HG02610 (cell line): ENCODE results near the gene PSMF1.

Source experiments
- ATAC-seq: cut with Tn5 transposase; IDR thresholded peaks from one replicate; pipeline ENCODE4 v1.9.1; 2021; ENCODE audit warnings: mild to moderate bottlenecking, moderate library complexity; ENCODE audit not compliant: unreplicated experiment

Gene PSMF1

DNA sequence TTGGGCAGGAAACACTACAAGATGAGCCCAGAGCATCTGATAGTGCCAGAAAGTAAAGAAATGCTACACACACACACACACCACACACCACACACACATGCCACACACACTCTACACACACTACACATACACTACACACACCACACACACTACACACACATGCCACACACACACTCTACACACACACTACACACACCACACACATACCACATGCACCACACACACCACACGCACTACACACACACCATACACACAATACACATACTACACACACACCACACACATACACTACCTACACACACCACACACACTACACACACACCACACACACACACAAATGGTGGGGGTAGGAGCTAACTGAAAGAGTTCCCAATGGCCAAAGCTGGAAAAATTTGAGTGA lies 69.9 kb downstream of the PSMF1 start:
- no peak for ATAC-seq

DNA sequence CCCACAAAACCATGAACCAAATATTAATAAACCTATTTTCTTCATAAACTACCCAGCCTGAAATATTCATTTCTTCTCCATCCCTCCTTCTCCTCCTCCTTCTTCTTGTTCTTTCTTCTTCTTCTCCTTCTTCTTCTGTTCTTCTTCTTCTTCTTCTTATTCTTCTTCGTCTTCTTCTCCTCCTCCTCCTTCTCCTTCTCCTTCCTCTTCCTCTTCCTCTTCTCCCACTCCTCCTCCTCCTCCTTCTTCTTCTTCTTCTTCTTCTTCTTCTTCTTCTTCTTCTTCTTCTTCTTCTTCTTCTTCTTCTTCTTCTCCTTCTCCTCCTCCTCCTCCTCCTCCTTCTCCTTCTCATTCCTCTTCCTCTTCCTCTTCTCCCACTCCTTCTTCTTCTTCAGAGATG lies 71.4 kb downstream of the PSMF1 start:
- no peak for ATAC-seq

DNA sequence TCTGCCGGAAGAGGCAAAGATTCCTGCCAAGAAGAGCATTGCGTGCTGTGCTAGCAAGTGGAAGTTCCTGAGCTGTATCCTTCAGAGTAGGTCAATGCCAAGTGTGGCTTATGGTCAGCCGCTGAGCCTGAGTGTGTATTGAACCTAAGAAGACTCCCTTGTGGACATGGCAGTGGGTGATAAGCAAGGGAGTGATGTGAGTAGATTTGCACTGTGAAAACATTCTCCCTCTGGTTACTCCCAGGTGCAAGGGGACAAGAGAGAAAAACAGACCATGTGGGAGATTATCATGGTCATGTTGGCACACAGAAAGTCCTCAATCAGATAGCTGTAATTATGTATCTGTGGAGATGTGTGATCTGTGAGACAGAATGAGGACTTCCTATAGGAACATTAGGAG lies 72.4 kb downstream of the PSMF1 start:
- ATAC-seq = no peak

DNA sequence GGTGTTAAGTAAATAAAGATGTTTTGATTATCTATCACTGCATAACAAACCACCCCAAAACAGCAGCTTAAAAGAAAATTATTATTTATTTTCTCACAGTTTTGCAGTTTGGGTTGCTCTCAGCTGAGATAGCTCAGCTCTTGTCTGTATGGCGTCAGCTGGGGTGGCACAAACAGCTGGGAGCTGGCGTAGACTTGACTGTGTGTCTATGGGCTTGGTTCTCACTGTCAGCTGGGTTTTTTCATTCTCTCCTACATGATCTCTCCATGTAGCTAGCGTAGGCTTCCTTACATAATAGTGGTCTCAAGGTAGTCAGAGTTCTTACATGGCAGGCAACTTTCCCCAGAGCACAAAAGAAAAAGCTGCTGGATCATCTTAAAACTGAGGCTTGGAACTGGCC lies 72.9 kb downstream of the PSMF1 start:
- no peak for ATAC-seq

DNA sequence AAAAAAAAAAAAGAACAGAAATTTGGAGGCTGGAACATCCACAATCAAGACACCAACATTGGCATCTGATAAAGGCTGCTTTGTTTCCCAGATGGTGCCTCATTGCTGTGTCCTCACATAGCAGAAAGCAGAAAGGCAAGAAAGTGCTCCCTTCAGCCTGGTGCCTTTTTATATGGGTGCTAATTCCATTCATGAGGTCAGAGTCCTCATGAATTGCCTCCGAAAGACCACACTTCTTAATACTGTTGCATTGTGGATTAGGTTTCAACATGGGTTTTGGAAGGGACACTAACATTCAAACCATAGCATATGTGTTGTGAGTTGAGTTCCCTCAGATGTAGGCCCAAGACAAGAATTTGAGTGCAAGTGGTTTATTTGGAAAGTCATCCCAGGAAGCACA lies 76.8 kb downstream of the PSMF1 start:
- no peak for ATAC-seq

DNA sequence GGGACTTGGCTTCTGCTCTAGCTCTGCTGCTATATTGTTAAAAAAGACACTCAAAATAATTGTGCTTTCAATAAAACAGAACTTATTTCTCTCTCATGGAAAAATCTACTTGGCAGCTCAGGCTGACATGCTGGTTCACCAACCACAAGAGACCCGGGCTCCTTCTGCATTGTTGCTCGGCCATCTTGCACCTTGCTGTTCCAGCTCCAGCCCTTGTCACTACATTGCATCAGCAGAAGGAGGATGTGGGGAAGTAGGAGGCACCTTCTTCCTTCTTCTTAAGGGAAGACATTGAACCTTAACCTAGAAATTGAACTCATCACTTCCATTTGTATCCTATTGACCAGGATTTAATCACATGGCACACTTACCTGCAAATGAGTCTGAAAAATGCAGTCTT lies 78.2 kb downstream of the PSMF1 start:
- ATAC-seq = no peak

DNA sequence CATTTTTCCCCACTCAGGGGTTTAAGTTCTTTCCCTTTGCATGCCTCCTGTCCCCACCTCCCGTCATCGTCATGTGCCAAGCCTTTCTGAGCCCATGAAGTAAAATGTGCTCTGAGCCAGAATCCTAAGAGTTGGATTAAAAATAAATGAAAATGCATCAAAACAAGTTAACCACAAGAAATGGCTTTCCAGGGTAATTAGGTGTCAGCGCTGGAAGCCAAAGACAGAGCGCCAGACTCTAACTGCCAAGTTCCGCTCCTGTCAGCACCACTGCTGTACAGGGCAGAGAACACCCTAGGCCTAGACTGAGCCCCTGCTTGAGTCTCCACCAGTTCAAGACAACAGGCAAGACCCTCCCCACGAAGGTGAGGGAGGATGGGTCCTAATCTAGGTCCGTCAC lies 79.4 kb downstream of the PSMF1 start:
- no peak for ATAC-seq

DNA sequence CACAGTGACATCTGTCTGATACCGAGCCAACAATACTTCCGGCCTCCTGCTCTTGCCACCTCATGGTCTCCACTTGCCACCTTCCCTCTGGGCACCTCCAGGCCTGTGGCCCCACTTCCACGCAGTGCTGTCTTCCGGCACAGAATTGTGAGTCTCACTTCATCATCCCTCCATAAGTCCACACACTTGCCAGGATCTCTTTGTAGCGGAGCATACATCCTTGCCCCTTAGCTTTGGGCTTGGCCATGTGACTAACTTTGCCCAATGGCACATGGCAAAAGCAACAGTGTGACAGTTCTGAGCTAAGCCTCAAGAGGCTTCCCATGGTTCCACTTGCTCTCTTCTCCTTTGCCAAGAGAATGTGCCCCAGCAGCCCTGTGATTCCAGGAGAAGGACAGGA lies 80.3 kb downstream of the PSMF1 start:
- no peak for ATAC-seq

DNA sequence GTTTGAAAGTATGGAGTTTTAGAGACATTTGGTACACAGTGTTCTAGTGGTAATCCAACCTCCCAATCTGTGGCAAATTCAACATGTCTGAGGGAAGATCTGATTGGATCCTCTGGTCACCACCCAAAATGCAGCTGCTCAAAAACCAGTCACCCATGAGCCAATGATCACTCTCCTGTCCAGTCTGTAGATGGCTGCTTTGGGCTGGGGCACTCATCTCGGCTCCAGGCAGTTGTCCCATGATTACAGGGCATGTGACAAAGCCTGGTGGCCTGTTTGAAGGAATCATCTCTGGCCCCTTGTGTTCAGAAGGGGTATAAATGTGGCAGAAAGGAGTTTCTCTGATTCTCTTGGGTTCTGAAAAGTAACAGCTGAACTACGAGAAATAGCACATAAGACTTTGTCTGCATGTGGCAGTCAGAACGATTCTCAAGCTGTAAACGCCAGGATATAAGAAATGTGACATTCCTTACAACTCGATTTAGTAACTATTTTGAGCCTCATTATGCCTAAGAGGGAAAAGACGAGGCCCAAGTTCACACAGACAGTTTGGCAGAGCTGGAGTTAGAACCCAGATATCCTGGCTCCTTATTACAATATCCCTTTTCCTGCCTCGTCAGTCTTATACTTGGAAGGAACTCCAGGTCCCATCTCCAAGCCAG lies 80.9 kb downstream of the PSMF1 start:
- ATAC-seq = no peak

DNA sequence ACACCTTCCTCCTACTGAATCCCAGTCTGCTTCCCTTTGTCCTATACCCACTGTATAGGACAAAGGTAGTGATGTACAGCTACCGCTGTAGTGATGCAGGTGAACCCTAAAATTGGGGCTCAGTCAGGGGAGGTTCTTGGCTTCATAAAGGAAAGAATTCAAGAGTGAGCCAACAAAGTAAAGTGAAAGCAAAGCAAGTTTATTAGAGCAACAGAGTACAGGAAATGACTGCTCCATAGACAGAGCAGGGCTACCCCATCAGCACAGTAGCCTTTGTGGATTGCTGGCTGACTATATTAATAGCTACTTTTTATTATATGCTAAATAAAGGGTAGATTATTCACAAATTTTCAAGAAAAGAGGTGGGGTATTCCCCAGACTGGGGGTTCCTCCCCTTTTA lies 81.6 kb downstream of the PSMF1 start:
- no peak for ATAC-seq

DNA sequence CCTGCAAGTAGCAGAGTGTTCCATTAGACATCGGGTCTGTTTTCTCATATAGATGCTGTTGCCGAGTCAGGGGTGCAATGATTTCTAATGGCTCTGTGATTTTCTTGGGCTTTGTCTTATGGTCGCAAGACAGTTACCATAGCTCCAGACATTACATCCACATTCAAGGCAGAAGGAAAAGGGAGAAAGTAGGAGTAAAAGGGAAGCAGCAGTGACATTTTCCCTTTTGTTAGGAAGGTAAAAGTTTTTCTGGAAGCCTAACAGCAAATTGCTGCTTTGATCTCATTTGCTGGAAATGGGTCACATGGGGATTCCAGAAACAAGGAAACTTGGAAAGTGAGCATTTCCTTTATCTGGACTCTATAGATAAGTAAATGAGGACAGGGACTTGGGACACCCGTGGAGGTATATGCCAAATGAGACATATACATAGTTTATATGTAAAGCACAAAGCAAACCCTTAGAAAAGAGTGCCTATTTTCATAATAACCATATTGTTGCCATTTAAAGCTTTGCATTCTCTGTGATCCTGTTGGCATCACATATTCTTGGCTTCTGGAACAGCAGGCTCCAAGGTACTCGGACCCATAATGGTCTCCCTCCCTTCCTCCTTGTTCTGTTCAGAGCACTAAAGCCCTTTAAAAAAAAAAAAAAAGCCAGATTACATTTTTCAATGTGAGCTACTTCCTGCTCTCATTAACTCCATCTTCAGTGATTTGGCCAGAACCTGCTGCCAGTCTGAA lies 84.5 kb downstream of the PSMF1 start, which contains the start of gene C20orf202:
TSS of gene C20orf202 (plus strand) at position 693 of the 743 bp plus-strand sequence. CDS start 132 bp downstream, outside the sequence.
- no peak for ATAC-seq

DNA sequence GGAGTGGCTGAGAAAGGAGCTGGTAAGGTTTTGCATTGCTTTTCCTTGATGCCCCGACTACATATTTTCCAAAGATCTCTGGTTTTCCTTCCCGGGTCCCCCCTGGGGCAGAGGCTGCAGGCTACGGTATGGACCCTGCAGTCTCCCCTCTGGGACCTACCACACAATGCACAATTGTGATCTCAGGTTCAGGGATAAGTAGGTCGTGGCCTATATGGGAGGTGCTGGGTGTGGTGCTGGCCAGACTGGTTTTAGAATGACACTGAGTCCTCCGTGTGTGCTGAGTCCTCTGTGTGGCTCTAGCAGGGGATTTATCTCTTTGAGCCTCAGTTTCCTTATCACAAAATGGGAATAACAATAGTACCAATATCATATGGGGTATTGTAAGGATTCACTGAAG lies 85.2 kb downstream of the PSMF1 start:
- ATAC-seq = no peak

DNA sequence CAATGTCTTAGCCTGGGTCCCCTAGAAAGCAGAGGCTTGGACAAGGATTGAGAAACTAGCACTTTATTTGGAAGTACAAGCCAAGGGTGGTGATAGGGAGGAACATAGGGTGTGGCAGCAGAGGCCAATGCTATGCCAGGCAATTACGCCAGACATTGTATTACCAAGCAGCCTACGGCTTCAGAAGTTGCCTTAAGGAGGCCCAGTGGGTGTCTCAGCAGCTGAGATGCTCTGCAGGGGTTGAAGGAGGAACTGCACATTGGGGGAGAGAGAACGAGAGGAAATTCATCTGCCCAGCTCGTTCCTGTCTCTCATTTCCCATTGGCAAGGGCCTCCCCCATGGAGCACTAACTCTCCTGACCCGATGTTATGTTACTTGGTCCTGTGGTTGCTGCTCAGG lies 85.7 kb downstream of the PSMF1 start:
- ATAC-seq = no peak

DNA sequence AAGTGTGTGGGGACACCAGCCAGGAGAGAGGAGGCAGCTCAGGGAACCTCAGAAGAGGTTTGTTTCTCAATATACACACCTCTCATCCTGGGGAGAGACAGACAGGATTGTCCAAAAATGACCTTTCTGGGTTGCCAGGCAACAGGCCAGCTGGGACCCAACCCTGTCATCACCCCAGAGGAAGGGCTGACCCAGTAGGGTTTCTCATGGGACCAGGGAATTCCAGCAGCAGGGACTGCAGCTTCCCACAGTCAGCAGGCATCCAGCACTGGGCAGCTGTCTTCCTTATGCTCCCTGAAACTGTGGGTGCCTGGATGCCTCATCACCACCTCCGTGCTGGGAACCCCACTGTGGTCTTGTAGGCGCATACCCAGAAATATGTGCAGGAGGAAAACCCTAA lies 86.2 kb downstream of the PSMF1 start:
- no peak for ATAC-seq

DNA sequence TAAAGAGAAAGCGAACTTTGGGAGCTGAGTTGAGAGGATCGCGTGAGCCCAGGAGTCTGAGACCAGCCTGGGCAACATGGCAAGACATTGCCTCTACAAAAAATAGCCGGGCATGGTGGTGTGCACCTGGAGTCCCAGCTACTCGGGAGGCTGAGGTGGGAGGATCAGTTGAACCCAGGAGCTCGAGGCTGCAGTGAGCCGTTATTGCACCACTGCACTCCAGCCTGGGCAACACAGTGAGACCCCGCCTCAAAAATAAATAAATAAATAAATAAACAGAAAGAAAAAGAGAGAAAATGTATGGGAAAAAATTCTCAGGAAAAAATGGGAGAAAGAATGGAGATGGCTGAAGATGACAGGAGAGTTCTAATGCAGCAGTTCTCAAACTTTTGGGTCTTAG lies 87.4 kb downstream of the PSMF1 start:
- ATAC-seq = no peak

DNA sequence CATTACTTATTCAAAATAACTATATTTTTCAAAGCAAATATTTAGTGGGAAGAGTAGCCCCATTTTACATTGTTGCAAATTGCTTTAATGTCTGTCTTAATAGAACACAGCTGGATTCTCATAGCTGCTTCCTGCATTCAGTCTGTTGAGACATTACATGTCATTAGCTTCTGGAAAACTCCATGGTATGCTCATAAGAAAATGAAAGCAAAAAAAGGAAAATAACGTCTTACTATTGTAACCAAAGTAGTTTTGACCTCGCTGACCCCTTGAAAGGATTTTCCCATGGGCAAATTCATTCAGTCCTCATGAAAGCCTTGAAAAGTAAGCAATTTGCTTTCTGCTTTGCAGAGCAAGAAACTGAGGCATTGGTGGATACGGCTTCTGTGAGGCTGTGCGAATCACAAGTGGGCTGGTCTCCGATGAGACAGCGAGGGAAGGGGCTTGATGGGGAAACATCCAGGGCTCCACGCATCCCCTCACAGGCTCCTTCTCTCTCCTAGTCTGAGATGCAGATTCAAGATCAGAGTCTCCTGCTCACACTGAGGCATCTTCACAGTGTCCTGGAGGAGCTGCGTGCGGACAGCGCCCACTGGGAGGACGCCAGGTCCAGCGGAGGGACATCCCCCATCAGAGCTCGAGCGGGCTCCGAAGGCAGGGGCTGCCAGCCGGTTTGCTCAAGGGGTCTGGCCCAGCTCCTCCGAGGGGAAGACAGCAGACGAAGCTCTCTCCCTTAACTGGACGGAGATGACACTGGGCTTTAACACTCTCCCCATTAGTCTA lies 88.2 kb downstream of the PSMF1 start:
- no peak for ATAC-seq

DNA sequence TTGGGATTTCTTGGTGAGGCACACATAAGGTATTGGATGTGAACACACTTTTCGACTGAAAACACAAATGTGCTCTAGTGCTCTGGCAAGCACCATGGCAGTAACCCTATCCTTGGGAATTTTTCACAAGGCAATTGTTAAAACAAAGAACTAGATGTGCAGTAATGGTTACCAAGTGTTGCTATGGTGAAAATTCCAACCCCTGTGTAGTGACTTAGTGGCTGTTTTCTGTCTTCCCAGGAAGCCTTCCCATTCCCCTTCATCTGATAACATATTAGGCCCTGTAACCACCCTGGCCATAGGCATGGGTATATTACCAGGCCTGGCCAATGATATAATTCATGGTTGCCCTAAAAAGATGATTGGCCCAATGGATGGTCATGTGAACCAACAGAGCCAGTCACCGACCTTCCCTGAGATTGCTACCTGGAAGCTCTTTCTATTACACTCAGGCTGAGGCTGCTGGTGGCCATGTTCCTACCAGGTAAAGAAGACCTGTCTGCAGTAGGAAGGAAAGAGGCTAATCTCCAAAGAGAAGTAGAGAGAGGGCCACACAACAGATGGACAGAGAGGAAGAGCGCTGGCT lies 89.0 kb downstream of the PSMF1 start:
- ATAC-seq = no peak

DNA sequence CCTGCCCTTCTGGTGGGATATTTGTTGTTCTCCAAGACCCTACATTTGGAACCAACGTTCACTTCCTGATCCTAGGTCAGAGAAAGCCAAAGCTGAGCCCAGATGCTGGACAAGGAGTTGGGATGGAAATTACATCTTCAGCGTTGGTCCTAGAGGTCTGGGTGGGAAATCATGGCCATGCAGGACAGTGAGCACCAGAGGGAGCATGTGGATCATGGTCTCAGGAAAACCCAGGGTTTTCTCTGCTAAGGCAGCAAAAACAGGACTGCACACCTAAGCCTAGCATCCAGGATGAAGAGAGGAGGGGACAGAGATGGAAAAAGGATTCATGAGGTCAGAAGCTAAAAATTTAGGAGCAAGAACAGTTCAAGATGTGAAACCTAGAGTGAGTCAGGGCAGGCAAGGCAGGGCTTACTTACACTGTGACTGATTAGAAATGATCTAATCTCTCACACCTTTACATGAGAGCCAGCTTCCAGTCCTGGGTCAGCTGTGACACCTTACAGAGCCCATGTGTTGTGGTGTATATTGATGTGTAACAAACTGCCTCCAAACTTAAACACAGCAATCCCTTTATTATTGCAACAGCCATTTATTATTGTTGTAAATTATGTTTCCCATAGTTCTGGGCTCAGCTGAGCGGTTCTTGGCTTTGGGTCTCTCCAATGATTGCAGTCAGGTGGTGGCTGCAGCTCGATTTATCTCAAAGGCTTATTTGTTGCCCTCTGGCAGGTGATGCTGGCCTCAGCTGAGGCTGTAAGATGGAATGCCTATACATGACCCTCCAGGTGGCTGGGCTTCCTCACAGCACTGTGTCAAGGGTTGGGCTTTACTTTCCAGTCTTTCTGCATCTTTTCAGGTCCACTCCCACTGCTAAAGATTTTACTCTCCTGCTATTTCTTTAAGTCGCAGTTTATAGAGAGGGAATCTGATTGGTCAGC lies 91.3 kb downstream of the PSMF1 start:
- no peak for ATAC-seq

DNA sequence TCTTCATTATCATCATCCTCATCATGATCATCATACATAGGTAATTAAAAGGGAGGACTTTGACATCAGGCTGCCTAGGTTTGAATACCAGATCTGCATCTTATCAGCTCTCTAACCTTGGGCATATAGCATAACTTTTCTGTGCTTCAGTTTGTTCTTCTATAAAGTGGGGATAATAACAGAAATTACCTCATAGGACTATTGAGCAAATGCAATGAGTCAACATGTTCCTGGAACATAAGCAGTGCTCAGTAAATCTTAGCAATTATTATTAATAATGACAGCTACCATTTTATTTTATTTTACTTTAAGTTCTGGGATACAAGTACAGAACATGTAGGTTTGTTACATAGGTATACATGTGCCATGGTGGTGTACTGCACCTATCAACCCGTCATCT lies 92.1 kb downstream of the PSMF1 start:
- no peak for ATAC-seq

DNA sequence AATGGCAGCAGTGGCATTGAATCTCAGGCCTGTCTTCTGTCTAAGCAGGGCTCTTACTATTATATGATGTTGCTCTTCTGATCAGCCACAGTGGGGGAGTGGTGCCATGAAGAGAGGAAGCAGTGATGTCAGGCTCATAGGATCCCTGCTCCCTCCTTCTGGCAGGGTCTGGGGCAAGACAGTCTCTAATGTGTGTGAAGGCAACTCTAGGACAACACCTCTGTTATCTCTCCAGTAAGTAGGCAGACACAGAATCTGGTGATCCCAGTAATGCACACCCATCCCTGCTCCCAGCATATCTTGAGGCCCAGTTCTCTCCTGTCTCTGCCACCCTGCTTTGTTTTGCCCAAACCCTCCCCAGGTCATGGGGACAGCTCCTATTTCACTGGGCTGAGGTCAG lies 93.6 kb downstream of the PSMF1 start:
- ATAC-seq = no peak
